ENCODE data around the gene CPD.
"Not testable (repeated sequence)": the region's sequence is repeated elsewhere in the genome, so short reads cannot be mapped to it uniquely, and the experiment has no call there.

Gene CPD

DNA sequence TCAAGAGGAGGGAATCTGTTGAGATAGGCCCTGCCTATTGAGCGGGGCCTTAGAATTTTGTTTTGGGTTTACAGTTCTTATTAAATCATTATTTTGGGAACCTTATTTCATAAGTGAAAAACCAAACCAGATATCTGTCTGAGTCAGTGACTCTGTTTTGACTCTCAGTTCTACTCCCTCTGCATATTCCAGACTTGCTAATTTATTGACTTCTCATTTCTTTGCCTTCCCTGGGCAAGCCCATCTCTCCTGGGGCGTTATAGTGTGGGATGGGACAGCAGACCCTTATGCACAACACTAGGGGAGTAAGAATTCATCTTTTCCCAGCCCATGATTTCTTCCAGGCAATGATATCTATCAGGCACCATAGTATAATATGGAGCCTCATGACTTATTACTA is 45.7 kb downstream of the CPD start:
- no peak for DNase-seq

DNA sequence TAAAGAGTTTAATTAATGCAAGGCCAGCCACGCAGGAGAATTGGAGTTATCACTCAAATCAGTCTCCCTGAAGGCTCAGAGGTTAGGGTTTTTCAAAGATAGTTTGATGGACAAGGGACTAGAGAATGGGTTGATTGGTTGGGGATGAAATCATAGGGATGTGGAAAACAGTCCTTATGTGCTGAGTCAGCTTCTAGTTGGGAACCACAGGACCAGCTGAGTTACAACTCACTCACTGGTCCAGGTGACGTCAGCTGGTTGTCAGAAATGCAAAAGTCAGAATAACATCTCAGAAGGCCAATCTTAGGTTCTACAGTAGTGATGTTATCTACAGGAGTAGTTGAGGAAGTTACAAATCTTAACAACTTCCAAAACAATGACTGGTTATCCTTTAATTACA is 47.6 kb downstream of the CPD start:
- DNase-seq: no peak

DNA sequence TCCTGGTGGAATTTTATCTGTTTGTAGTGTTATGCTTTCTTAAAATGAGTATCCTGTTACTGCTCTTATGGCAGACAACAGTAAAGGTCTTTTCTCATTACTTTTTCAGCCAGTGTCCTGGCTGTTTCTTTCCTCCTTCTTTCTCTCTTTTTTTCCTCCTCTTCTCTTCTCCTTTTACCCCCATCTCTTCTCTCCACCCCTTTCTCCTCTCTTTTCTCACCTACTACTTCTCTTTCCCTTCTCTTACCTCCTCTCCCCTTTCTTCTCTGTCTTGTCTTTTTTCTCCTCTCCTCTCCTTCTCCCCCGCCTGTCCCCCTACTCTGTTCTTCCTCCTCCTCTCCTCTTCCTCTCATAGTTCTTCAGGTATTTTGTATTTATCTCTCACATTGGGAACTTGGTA is 48.9 kb downstream of the CPD start:
- no peak for DNase-seq

DNA sequence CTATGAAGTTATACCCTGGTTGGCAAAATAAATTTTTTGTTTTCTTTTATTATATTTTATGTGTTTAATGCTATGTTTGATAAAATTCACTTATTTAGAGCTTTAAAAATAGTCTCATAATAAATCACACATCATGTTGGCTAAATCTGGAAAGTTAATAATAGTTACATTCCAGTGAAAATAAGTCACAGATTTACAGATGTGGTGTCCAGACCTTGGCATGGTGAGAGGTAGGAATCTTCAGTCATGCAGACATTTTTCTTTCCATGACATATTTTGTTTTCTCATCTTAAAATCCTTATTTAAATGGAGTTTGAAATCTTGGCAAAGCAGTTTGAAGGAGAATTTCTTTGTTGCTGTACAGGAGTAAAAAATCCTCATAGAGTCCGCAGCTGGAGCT is 50.4 kb downstream of the CPD start:
- DNase-seq: no peak

DNA sequence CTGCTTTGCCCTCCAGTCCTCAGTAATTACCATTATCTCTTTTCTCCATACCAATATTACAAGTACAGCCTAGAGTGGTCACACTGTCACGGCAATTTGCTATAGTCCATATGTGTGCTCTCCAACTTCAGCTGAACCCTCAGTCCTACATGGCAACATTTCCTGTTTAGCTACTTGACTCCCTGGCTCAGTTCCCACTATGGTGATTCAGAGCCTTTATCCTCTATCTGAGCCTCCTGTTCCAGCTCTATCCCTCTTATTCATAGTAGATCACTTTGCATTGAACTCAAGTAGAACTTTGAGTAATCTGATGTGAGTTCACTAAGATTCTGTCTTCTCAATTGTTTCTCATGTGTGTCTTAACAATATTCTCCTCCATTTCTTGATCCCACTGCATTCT is 54.8 kb downstream of the CPD start:
- DNase-seq: no peak

DNA sequence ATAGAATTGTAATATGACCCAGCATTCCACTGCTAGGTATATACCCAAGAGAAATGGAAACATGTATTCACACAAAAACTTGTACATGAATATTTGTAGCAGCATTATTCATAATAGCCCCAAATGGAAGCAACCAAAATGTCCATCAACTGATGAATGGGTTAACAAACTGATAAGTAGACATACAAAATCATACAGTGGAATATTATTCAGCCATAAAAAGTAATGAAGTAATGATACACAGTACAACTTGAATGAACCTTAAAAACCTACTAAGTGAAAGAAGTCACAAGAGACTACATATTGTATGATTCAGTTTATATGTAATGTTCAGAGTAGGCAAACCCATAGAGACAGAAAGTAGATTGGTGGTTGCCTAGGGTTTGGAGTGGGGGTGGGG is 58.0 kb downstream of the CPD start:
- DNase-seq: no peak

DNA sequence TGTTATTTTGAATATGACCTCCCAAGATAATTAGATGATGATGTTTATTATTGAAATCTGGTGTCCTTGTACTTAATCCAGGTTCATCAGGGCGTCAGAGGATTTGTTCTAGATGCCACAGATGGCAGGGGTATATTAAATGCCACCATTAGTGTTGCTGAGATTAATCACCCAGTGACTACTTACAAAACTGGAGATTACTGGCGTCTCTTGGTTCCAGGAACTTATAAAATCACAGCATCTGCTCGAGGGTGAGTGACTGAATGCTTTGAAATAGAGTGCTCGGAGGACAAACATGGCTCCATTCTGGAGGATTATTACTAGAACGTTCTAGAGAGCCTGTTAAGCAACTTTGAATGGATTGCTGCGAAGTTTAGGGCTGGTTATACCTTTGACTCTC is 65.0 kb downstream of the CPD start:
- DNase-seq: no peak

DNA sequence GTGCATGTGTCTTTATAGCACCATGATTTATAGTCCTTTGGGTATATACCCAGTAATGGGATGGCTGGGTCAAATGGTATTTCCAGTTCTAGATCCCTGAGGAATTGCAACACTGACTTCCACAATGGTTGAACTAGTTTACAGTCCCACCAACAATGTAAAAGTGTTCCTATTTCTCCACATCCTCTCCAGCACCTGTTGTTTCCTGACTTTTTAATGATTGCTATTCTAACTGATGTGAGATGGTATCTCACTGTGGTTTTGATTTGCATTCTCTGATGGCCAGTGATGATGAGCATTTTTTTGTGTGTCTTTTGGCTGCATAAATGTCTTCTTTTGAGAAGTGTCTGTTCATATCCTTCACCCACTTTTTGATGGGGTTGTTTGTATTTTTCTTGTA is 67.9 kb downstream of the CPD start:
- DNase-seq: not testable (repeated sequence)

DNA sequence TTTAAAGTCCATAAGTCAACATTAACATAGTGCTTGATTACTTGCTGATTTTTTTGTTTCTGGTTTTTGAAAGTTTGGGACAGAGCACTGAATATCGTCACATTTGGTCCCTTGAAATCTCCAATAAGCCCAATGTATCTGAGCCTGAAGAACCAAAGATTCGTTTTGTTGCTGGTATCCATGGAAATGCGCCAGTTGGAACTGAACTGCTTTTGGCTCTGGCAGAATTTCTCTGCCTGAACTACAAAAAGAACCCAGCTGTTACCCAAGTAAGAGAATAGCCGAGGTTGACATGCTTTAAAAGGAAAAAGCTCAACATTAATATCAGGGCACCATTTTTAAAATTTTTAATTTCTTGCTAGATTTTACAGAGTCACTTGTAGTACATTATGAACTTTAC is 70.8 kb downstream of the CPD start:
- DNase-seq: peak in 29 of 51 donors; percentile 1 to 64 (median 16)

DNA sequence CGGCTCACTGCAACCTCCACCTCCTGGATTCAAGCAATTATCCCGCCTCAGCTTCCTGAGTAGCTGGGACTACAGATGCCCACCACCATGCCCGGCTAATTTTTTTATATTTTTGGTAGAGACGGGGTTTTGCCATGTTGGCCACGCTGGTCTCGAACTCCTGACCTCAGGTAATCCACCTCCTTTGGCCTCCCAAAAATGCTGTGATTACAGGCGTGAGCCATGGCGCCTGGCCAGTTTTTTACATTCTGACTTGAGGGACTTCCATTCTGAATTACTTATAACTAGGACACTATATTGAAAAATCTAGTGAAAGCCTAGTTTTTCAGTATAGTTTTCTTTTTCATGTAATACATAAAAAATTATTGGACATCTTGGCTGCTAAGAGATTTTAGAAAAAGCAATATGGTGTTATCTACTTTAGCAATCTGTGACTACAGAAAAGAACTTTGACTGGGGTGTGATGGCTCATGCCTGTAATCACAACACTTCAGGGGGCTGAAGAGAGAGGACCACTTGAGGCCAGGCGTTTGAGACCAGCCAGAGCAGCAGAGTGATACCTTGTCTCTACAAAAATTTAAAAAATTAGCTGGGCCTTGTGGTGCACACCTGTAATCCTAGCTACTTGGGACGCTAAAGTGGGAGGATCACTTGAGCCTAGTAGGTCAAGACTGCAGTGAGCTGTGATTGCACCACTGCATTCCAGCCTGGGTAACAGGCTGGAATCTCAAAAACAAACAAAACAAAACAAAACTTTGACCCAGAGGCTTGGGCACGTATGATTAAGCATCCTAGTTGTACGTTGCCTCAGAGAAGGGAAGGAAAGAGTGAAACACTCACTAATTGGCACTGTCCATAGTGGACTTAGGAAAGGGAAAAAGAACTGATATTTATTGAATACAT is 71.6 kb downstream of the CPD start:
- no peak for DNase-seq

DNA sequence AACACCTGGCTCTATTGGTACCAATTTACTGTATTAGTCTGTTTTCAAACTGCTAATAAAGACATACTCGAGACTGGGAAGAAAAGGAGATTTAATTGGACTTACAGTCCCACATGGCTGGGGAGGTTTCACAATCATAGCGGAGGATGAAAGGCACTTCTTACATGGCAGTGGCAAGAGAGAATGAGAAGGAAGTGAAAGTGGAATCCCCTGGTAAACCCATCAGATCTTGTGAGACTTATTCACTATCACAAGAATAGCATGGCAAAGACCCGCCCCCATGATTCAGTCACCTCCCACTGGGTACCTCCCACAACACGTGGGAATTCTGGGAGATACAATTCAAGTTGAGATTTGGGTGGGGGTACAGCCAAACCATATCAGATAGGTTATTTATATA is 75.9 kb downstream of the CPD start:
- no peak for DNase-seq

DNA sequence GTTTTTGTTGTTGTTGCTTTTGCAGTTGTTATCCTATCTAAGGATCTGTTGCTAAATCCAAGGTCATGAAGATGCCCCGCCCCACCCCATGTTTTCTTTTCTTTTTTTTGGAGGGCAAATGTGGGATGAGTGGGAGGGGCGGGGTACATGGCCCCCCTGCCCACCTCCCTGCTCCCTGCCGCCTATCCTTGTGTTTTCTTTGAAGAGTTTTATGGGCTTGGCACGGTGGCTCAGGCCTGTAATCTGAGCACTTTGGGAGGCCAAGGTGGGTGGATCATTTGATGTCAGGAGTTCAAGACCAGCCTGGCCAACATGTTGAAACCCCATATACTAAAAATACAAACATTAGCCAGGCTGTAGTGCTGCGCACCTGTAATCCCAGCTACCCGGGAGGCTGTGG is 79.6 kb downstream of the CPD start:
- no peak for DNase-seq

DNA sequence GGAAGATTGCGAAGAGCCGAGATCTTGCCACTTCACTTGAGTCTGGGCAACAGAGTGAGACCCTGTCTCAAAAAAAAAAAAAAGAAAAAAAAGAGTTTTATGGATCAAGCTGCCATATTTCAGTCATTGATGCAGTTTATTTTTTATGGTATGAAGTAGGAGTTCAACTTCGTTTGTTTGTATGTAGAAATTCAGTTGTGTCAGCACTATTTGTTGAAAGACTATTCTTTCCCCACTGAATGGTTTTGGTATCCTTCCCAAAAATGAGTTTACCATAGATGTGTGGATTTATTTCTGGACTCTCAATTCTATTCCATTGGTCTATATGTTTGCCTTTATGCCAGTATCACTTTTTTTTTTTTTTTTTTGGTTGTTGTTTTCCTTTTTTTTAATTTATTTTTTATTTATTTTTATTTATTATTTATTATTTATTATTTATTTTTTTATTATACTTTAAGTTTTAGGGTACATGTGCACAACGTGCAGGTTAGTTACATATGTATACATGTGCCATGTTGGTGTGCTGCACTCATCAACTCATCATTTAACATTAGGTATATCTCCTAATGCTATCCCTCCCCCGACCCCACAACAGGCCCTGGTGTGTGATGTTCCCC is 80.2 kb downstream of the CPD start:
- DNase-seq: not testable (repeated sequence)

DNA sequence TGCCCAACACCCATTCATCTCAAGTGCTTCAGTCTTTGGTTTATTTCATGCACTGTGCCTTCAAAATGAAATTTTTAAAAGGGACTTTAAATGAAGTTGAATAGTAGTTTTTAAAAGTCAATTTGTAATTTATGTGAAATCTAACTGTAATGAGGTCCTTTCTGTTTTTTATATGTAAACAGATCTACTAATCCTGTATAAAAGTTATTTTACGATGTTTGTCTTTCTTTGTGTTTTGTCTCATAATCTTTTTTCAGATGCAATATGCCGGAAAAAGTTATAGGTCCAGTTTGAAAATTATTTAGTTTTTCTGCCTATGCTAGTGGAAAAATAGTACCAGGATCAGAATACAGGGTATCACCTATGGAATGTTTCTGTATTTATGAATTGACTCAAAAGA is 89.7 kb downstream of the CPD start:
- no peak for DNase-seq

DNA sequence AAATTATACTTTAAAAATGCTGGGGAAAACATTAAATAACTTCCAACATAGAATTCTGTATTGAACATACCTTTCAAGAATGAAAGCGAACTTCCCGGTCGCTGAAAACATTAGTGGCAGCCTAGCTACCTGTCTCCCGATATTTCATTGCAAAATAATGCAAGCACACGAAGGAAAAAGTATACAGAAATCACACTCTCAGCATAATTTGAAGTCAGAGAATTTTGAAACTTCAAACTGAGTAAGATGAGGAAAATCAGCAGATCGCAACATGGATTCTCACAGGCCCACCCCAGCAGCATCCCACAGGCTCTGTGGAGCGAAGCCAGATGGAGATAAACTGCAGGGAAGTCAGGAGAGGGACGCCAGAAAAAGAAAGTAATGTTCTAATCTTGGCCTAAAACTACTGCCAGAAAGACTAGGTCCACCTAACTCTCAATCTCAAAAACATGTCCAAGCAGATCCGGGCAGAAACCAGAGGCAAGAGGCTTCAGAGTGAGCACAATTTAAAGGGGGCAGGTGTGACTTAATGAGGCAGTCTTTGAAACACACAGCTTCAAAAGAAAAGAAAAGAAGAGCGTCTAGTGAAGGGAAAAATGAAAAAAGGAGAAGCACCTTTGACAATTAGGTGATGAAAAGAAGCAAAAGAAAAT is 93.6 kb downstream of the CPD start:
- DNase-seq: no peak

DNA sequence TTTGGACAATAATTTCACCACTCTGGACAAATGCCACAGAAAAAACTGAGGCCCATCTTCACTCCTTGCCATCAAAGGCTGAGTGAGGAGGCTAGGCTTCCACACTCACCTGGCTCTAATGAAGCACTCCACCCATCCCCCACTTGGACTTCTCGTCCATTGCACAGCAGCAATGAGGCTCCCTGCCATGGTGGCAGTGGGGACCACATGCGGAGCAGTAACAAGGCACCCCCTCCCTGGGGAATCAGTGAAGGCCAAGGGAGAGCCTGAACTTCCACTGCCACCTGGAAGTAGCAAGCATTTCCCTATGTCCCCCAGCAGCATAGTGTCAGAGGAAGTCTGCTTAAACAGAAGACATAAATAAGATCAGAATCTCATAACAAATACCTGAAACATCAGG is 96.5 kb downstream of the CPD start:
- DNase-seq: no peak

DNA sequence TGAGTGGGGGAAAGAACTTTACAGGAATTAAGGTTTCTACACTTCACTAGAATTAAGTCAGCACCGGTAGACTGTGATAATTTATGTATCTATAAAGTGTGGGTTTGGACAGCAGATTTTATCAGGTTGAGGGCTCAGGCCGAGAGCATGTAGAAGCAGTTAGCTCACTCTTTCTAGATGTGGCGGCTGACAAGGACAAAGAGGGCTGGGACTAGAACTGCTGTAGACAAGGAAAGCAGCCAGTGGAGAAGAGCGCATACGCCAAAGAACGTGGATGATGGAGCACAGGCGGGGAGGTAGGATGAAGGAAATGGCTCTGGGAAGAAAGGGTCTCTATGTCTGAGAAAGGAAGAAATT is 98.0 kb downstream of the CPD start:
- DNase-seq: peak in 9 of 51 donors; percentile 5 to 59 (median 26)

DNA sequence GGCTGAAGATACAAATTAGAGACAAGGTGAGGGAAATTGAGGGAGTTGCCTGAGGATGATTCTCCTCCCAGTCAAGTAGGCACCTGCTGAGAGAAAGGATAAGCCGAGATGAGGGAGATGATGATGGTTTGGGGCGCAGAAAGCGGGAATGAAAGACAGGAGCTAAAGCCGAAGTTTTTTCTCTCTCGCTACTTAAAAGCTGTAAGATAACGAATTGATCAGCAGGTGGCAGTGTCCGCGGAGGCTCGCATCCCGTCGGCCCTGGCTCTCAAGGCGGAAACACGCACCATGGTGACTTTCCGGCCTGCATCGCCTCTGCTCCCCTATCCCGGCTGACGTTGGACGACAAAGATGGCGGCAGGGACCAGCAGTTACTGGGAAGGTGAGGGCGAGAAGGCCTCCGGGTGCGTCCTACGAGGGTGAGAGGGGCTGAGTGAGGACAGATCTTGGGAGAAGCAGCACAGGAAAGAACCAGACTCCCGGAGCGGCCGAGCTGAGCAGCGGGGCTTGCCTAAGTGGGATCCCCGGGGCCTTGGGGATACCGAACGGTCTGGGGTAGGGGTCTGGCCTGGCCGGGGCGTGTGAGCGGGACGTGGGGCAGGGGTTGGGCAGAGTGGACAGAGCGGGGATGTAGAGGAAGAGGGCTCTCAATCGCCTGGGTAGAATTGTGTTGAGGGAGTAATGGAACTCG is 98.5 kb downstream of the CPD start, which contains the start of gene GOSR1:
Gene GOSR1 (plus strand): TSS at position 326 of the 691 bp plus-strand sequence. CDS start 26 bp downstream, at position 352.
- peak; percentile 26 to 96 (median 89) for DNase-seq

DNA sequence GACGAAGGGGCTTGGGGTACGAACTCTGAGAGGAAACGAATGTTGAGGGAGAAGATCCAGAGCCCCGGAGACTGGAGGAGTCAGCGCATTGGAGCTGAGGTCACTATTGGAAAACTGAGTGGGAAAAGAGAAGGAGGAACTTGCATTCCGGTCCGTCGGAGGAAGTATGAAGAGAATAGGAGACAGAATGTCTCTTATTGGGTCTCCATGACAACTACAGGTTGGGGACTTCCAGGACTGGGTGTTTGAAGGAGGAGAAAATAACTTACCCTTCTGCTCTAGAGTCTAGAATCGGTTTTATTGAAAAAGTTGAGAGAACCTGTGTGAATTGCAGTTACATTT is 99.0 kb downstream of the CPD start:
- DNase-seq: peak in 1 of 51 donors; percentile 33

DNA sequence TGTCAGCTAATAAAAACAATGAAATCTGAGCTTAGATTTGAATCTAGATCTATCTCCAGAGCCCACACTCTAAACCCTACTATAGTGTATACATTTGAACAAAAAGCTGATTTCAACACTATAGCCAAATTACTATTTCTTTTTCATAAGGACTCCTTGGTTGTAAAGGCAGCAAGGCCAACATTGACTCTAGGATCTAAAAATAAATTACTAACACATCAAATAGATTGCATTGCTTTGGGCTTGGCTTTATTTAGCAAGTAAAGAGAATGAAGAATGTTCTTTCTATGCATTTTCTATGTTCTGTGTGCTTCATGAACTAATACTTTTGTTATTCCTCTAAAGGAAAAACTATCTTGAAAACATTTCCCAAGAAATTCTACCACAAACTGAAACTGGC is 103.8 kb downstream of the CPD start:
- DNase-seq: no peak

DNA sequence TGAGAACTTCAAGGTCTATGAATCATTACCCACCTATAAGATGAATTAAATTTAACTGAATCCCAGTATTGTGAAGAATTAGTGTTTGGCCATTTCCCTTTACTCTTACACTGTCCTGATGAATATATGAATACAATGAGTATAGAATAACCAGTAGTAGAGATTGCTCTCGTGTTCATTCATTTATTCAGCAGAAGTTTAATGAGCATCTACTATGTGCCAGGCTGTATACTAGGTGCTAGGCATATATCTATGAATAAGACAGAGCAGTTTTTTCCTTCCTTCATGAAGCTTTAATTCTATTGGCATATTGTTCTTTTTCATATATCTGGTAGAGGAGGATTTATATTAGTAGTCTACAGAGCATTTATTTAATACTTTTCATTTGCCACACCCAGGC is 104.4 kb downstream of the CPD start:
- DNase-seq: no peak

DNA sequence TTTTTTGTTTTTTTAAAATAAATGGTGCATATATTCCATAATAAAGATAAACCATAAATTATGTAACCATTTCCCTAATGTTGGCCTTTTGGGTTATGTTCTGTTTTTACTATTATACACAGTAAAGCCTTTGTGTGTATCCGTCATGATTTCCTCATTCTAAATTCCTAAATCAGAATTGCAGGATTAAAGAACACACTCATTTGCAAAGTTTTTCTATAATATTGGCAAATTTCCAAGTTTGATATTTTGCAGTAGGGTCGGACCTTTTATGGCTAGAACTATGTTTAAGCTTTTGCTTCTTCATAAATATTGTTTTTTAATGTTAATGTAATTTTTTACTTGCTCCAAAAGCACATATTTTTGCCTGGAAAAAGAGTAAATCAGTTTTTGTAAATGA is 115.1 kb downstream of the CPD start:
- DNase-seq: no peak
